OCI-LY7 (cell line): Measurements from ENCODE around the gene DDTL.
"Not testable (repeated sequence)": the region's sequence is repeated elsewhere in the genome, so short reads cannot be mapped to it uniquely, and the experiment has no call there.

Source experiments
- EZH2phosphoT487 ChIP-seq: fragments of 200-600 bp; sonication (generic); IDR thresholded peaks from 2 replicates; pipeline ENCODE4 v1.6.1; 2018; ENCODE audit warnings: low read depth, borderline replicate concordance, mild to moderate bottlenecking, mixed run types, antibody characterized with exemption, low read length, moderate library complexity, mixed read lengths
- TF ChIP-seq, protein P1 (sequence below): fragments of 200-600 bp; sonication (generic); conservative IDR thresholded peaks from 2 replicates; pipeline ENCODE4 v1.5.1; 2014; ENCODE audit warnings: mild to moderate bottlenecking, antibody characterized with exemption, low read length, moderate library complexity, mixed read lengths

- TF ChIP-seq, protein P1, sequence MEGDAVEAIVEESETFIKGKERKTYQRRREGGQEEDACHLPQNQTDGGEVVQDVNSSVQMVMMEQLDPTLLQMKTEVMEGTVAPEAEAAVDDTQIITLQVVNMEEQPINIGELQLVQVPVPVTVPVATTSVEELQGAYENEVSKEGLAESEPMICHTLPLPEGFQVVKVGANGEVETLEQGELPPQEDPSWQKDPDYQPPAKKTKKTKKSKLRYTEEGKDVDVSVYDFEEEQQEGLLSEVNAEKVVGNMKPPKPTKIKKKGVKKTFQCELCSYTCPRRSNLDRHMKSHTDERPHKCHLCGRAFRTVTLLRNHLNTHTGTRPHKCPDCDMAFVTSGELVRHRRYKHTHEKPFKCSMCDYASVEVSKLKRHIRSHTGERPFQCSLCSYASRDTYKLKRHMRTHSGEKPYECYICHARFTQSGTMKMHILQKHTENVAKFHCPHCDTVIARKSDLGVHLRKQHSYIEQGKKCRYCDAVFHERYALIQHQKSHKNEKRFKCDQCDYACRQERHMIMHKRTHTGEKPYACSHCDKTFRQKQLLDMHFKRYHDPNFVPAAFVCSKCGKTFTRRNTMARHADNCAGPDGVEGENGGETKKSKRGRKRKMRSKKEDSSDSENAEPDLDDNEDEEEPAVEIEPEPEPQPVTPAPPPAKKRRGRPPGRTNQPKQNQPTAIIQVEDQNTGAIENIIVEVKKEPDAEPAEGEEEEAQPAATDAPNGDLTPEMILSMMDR, result not testable (repeated sequence)
- TF ChIP-seq EZH2phosphoT487, result not testable (repeated sequence)
Observed at GRCh38 chr22:23989583-23990244, 23.0 kb downstream of the DDTL start.
